GM19372 (cell line): ENCODE measurements around the gene KMT2A.
"Not testable (repeated sequence)": the region's sequence is repeated elsewhere in the genome, so short reads cannot be mapped to it uniquely, and the experiment has no call there.

ENCODE experiments used
- ATAC-seq: cut with Tn5 transposase; IDR thresholded peaks from one replicate; pipeline ENCODE4 v1.9.1; 2021; ENCODE audit warnings: mild to moderate bottlenecking, low read depth, moderate library complexity; ENCODE audit not compliant: unreplicated experiment

KMT2A gene

DNA sequence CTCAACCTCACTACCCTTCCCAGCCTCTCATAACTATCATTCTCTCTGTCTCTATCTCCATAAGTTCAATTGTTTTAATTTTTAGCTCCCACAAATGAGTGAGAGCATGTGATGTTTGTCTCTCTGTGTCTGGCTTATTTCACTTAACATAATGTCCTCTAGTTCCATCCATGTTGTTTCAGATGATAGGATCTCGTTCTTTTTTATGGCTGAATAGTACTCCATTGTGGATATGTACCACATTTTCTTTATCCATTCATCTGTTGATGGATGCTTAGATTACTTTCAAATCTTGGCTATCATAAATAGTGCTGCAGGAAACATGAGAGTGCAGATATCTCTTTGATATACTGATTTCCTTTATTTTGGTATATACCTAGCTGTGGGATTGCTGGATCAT lies 44.9 kb downstream of the KMT2A start:
- not testable (repeated sequence) for ATAC-seq

DNA sequence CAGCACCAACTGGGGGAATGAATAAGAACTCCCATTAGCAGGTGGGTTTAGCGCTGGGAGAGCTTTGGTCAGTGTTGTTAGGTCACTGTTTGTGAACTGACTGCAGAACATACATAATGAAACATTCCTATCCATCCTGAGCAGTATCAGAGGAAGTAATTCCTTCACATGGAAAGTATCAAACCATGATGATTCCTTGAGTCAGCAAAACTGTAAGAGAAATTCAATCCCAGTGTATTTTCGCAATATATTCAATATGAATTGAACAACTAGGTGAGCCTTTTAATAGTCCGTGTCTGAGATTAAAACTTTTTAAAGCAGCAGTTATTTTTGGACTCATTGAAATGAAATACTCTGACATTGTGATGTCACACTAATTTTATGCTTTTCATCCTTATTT lies 48.1 kb downstream of the KMT2A start:
- no peak for ATAC-seq

DNA sequence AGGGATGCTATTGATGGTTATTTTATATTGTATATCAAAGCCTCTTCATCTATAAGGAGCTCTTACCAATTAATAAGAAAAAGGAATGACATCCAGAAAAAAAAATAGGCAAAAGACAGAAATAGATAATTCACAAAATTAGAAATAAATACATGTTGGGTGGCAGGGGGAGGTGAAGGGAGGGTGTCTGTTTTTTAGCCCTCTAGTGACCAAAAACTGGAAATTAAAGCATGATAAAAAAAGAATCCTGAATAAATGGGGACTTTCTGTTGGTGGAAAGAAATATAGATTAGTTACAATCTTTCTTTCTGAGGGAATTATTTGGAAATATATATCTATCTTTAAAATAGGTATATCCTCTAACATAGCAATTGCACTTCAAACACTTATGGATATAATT lies 49.0 kb downstream of the KMT2A start:
- no peak for ATAC-seq

DNA sequence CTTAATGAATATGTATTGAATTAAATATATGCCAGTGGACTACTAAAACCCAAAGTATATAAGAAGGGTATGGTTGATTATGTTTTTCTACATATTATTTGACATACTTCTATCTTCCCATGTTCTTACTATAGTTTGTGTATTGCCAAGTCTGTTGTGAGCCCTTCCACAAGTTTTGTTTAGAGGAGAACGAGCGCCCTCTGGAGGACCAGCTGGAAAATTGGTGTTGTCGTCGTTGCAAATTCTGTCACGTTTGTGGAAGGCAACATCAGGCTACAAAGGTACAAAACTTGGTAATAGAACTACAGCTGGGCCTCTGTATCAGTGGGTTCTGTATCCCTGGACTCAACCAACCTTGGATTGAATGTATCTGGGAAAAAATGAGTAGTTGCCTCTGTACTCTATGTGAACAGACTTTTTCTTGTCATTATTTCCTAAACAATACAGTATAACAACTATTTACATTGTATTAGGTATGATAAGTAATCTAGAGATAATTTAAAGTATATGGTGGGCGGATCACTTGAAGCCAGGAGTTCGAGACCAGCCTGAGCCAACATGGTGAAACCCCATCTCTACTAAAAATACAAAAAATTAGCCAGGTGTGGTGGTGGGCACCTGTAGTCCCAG lies 52.3 kb downstream of the KMT2A start:
- ATAC-seq, result no peak

DNA sequence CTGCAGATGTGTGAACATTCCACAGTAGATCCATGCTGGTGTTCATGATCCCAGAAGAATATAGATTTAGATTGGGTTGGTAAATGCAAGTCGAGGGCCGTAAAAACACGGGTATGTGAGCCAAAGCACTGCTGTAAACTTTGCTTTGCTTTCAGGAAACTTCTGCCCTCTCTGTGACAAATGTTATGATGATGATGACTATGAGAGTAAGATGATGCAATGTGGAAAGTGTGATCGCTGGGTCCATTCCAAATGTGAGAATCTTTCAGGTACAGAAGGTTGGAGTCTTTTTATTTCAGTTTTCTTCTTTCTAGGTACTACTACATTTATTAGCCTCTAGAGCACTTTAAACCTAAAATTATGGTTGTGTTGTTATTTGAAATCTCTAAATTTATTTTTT lies 54.7 kb downstream of the KMT2A start:
- no peak for ATAC-seq

DNA sequence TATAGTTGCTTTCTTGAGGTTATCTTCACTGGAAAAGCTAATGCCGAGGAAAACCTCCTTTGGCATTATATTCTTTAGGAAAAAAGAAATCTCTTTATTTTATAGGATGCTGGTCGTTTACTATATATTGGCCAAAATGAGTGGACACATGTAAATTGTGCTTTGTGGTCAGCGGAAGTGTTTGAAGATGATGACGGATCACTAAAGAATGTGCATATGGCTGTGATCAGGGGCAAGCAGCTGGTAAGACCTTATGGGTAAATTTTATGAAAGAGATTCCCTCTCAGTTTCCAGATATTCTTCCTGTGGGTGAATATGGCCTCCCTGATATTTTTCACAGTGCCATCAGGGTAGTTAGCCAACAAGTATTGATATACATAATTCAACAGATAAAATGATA lies 61.5 kb downstream of the KMT2A start:
- no peak for ATAC-seq

DNA sequence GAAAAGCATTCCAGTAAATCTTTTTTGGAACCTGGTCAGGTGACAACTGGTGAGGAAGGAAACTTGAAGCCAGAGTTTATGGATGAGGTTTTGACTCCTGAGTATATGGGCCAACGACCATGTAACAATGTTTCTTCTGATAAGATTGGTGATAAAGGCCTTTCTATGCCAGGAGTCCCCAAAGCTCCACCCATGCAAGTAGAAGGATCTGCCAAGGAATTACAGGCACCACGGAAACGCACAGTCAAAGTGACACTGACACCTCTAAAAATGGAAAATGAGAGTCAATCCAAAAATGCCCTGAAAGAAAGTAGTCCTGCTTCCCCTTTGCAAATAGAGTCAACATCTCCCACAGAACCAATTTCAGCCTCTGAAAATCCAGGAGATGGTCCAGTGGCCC lies 66.9 kb downstream of the KMT2A start:
- no peak for ATAC-seq

DNA sequence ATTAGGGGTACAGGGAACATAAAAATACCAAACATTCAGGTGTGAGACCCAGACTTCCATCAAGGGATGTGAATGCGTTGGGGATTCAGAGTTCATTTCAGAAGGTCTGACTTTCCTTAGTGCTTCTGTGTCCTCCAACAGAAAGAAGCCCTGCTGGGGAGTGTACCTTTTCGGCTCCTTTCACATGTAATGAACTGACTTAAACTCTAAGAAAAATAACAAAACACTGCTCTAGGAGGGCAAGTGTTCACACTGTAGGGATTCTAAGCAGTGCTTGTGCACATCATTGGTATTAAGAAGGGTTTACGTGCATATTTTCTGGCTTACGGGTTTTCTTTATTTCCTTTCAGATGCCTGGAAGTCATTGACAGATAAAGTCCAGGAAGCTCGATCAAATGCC lies 75.3 kb downstream of the KMT2A start:
- ATAC-seq, result no peak

DNA sequence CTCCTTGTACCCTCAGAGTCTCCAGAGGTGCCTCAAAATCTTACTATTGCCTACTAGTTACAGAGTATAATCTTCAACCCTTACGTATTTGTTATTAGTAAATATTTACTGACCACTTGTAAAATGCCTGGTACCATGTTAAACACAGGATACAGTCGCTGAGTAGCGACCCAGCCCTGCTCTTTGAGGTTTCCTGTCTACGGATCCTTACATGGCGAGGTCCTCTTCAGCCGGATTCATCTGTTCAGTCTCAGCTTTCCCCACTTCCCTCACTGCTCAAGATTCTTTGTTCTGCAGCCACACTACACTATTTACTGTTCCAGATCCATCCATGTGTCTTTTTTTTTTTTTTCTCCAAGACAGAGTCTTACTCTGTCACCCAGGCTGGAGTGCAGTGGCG lies 77.8 kb downstream of the KMT2A start:
- ATAC-seq, result no peak

DNA sequence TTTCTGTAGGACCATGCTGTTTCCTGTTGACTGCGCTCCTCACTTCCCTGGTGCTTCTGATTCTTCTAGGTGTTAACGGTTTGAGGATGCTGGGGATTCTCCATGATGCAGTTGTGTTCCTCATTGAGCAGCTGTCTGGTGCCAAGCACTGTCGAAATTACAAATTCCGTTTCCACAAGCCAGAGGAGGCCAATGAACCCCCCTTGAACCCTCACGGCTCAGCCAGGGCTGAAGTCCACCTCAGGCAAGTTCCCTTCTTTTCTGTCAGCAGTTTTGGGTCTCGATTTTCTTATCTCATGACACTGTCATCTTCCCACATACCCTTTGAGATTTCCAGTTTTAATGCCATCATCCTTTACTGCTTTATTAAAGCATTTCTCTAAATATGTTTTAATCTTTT lies 83.3 kb downstream of the KMT2A start:
- no peak for ATAC-seq

DNA sequence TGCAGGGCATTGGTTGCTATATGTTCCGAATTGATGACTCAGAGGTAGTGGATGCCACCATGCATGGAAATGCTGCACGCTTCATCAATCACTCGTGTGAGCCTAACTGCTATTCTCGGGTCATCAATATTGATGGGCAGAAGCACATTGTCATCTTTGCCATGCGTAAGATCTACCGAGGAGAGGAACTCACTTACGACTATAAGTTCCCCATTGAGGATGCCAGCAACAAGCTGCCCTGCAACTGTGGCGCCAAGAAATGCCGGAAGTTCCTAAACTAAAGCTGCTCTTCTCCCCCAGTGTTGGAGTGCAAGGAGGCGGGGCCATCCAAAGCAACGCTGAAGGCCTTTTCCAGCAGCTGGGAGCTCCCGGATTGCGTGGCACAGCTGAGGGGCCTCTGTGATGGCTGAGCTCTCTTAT lies 85.6 kb downstream of the KMT2A start:
- no peak for ATAC-seq

DNA sequence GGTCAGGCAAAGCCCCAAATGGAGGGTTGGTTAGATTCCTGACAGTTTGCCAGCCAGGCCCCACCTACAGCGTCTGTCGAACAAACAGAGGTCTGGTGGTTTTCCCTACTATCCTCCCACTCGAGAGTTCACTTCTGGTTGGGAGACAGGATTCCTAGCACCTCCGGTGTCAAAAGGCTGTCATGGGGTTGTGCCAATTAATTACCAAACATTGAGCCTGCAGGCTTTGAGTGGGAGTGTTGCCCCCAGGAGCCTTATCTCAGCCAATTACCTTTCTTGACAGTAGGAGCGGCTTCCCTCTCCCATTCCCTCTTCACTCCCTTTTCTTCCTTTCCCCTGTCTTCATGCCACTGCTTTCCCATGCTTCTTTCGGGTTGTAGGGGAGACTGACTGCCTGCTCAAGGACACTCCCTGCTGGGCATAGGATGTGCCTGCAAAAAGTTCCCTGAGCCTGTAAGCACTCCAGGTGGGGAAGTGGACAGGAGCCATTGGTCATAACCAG lies 86.3 kb downstream of the KMT2A start:
- no peak for ATAC-seq

DNA sequence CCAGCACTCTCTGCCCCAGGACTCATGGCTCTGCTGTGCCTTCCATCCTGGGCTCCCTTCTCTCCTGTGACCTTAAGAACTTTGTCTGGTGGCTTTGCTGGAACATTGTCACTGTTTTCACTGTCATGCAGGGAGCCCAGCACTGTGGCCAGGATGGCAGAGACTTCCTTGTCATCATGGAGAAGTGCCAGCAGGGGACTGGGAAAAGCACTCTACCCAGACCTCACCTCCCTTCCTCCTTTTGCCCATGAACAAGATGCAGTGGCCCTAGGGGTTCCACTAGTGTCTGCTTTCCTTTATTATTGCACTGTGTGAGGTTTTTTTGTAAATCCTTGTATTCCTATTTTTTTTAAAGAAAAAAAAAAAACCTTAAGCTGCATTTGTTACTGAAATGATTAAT lies 88.1 kb downstream of the KMT2A start:
- no peak for ATAC-seq

DNA sequence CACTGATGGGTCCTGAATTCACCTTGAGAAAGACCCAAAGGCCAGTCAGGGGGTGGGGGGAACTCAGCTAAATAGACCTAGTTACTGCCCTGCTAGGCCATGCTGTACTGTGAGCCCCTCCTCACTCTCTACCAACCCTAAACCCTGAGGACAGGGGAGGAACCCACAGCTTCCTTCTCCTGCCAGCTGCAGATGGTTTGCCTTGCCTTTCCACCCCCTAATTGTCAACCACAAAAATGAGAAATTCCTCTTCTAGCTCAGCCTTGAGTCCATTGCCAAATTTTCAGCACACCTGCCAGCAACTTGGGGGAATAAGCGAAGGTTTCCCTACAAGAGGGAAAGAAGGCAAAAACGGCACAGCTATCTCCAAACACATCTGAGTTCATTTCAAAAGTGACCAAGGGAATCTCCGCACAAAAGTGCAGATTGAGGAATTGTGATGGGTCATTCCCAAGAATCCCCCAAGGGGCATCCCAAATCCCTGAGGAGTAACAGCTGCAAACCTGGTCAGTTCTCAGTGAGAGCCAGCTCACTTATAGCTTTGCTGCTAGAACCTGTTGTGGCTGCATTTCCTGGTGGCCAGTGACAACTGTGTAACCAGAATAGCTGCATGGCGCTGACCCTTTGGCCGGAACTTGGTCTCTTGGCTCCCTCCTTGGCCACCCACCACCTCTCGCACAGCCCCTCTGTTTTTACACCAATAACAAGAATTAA lies 88.6 kb downstream of the KMT2A start:
- no peak for ATAC-seq

DNA sequence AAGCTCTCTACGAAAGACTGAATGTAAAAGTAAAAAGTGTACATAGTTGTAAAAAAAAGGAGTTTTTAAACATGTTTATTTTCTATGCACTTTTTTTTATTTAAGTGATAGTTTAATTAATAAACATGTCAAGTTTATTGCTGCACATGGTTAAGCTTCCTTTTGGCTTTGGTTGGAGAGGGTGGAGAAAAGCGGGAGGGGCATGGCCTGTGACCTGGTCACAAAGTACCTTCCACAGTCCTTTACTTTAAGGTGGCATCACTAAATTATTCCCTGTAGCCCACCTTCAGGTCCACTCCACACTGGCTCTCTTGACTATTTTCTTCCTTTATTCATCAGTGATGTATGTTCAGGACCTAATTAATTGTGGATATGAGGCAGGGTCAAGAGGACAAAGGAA lies 90.4 kb downstream of the KMT2A start:
- no peak for ATAC-seq

DNA sequence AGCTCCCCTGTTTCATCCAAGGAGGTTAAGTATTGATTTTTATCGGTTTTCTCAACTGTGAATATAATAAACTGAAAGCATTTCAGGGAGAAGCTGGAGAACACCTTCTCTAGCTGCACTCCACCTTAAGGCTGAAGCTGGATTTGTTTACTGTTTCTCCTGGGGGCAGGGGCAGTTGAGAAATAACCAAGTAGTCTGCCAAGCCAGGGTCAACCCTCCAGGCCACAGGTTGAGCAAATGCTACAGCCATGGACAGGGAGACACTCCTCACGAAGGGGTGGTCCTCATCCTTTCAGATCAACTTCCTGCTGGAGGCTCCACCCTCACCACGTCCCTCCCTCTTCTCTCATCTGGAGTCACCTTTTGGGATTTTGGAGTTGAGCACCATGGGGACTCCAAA lies 90.8 kb downstream of the KMT2A start, which contains the start of gene TTC36:
TTC36 (plus strand) TSS at position 366 of the 400 bp plus-strand sequence; CDS start at position 387, 21 bp downstream.
- ATAC-seq, result no peak

DNA sequence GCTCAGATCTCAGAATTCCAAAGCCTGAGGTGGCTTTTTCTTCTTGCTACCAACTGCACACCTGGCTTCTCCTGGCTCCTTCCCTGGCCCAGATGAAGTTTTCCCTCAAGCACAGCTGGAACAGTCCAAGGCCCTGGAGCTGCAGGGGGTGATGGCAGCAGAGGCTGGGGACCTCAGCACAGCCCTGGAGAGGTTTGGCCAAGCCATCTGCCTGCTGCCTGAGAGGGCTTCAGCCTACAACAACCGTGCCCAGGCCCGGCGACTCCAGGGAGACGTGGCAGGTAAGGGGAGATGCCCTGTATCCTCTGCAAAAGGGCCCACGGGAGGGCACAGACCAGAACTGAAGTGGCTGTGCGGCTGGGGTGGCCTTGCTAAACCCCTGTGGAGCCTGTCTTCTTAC lies 92.2 kb downstream of the KMT2A start:
- no peak for ATAC-seq

DNA sequence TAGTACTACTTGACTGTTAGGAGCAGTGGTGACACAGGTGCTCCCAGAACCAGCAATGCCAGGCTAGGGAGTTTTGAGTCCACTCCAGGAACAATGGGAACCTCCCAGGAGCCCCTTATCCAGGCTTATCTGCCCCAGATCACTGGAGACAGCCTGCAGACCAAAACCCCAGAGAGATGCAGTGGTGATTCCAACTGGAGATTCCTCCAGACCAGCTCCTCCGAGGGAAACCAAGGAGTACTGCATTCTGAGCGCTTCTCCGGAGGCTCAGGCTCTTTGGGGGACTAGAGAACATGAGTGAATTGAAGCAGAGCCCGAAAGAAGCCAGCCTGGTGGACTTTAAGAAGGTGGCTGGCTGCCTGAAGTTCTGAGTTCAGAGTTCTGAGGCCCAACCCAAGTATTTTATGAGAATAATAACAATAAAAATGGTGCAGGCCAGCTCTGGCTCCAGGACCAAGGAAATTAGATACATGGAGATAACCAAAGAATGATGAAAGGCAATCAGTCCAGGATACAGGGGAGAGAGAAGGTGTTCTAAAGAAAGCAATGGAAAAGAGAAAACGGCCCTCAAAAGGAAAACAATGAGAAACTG lies 93.4 kb downstream of the KMT2A start:
- ATAC-seq, result no peak

DNA sequence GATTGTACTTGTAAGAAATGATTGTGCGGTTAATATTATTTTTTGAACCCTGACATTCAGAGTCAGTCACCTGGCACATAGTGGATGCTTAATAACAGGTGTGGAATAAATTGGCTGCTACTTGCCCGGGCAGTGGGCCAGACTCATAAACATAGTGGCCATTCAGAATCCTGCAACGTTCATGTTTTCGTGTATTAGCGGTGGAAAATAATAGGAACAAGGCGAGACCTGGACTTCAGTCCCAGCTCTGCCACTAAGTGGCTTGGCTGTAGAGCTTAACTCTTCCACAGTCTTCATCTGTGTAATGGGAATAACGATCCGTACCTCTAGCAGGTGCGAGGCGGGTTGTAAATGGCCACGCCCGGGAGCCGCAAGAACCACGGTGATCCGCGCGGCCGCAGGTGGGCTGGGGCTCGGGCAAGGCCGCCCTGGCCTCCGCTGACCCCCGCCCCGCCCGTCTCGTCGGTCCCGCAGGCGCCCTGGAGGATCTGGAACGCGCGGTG lies 93.9 kb downstream of the KMT2A start:
- no peak for ATAC-seq

DNA sequence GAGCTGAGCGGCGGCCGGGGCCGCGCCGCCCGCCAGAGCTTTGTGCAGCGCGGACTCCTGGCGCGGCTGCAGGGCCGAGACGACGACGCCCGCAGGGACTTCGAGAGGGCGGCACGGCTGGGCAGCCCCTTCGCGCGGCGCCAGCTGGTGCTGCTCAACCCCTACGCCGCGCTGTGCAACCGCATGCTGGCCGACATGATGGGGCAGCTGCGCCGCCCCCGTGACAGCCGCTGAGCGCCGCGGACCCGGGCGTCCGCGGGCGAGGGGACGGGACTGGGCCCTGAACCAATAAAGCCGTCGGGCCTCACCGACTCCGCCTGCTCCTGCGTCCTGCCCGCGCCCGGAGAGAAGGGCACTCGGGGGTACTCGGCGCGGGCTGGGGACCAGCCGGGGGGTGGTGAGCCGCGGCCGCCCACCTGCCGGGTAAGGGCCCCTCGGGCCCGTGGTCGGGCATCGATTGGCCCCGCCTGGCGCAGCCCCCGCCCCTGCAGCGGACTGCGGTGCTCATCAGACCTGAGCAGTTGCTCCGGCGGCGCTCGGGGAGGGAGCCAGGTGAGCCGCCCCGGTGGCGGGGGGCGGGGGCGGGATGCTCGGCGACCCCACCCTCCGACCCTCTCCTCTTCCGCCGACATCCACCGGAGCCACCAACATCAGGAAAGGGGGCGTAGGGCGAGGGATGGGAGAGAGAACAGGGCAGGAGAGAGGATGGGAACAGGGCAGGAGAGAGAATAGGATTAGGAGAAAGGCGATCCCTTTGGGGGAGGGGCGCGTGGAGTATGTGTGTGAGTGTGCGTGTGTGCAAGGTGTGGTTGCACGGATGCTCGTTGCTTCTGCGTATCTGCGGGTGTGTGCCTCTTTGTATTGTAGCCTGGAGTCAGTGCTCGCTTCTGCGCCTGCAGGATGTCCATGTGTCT lies 94.6 kb downstream of the KMT2A start, which contains the start of gene TMEM25:
TMEM25 (plus strand) TSS at position 510 of the 914 bp plus-strand sequence. CDS start 610 bp downstream, outside the sequence.
- ATAC-seq, result peak; percentile 77
